ENCODE measurements around the gene PRPF40B.

The PRPF40B gene

GRCh38 chr12:49621651-49622500 lies 1.5 kb upstream of the PRPF40B start:
- DNase-seq (ENCODE audit: low read depth, low spot score) = no peak
- peak overlapping the region; percentile 63 for H3K4me3 ChIP-seq (ENCODE audit: low read depth, low read length)
- TF ChIP-seq CTCF (IDR thresholded peaks at IDR 0.05; ENCODE audit: low read depth, low read length) = no peak
- in situ Hi-C loops (cut with HindIII; ENCODE audit: low sequenced_read_pairs) = no loop called here

GRCh38 chr12:49622501-49623141 lies 740 bp upstream of the PRPF40B start:
- DNase-seq (ENCODE audit: low read depth, low spot score) = no peak
- no peak for TF ChIP-seq CTCF (IDR thresholded peaks at IDR 0.05; ENCODE audit: low read depth, low read length)
- H3K4me3 ChIP-seq (ENCODE audit: low read depth, low read length) = peak overlapping the region; percentile 63
- in situ Hi-C loops (cut with HindIII; ENCODE audit: low sequenced_read_pairs) = no loop called here

GRCh38 chr12:49624921-49625577 lies 1.7 kb downstream of the PRPF40B start:
- in situ Hi-C loops (cut with HindIII; ENCODE audit: low sequenced_read_pairs) = no loop called here
- DNase-seq (ENCODE audit: low read depth, low spot score) = peak; percentile 40
- no peak overlapping the region for H3K4me3 ChIP-seq (ENCODE audit: low read depth, low read length)

GRCh38 chr12:49626169-49626835 lies 2.9 kb downstream of the PRPF40B start:
- in situ Hi-C loops (cut with HindIII; ENCODE audit: low sequenced_read_pairs) = no loop called here
- no peak overlapping the region for H3K4me3 ChIP-seq (ENCODE audit: low read depth, low read length)
- TF ChIP-seq CTCF (IDR thresholded peaks at IDR 0.05; ENCODE audit: low read depth, low read length) = no peak
- DNase-seq (ENCODE audit: low read depth, low spot score) = no peak

More at GRCh38 chr12:49624921-49625577, 1.7 kb downstream of the PRPF40B start:
- no peak for TF ChIP-seq CTCF (IDR thresholded peaks at IDR 0.05; ENCODE audit: low read depth, low read length)

GRCh38 chr12:49626836-49627235 lies 3.5 kb downstream of the PRPF40B start:
- no peak for TF ChIP-seq CTCF (IDR thresholded peaks at IDR 0.05; ENCODE audit: low read depth, low read length)

GRCh38 chr12:49627752-49628360 lies 4.5 kb downstream of the PRPF40B start:
- DNase-seq (ENCODE audit: low read depth, low spot score) = peak; percentile 66
- in situ Hi-C loops (cut with HindIII; ENCODE audit: low sequenced_read_pairs) = no loop called here
- TF ChIP-seq CTCF (IDR thresholded peaks at IDR 0.05; ENCODE audit: low read depth, low read length) = no peak
- no peak overlapping the region for H3K4me3 ChIP-seq (ENCODE audit: low read depth, low read length)

More at GRCh38 chr12:49626836-49627235, 3.5 kb downstream of the PRPF40B start:
- H3K4me3 ChIP-seq (ENCODE audit: low read depth, low read length) = no peak overlapping the region
- in situ Hi-C loops (cut with HindIII; ENCODE audit: low sequenced_read_pairs) = no loop called here
- DNase-seq (ENCODE audit: low read depth, low spot score) = no peak
